AG04449 (cell line): Measurements from ENCODE around the gene TMEM259.
A peak's percentile ranks its signal among the peaks of the same experiment; 100 is the strongest.

Source experiments
- CTCF ChIA-PET: fragments of 350-600 bp; formaldehyde crosslinking; extraction: SDS; loops from one replicate; lab custom pipeline; 2021; ENCODE audit warnings: antibody characterized with exemption; lab: Yijun Ruan, JAX
- POLR2A ChIA-PET: fragments of 400-600, 350-600 bp; formaldehyde crosslinking; extraction: SDS; loops from one replicate; lab custom pipeline; 2020; ENCODE audit warnings: antibody characterized with exemption, inconsistent platforms; lab: Yijun Ruan, JAX
- DNase-seq: peaks from one replicate; pipeline ENCODE4 v3.0.0-alpha.2; 2010; ENCODE audit warnings: low read depth, low spot score
- H3K4me3 ChIP-seq: 2 replicates; pipeline ENCODE4 v1.5.1; 2011; ENCODE audit warnings: low read depth, mild to moderate bottlenecking, control low read depth, low read length
- CTCF ChIP-seq: IDR thresholded peaks from one replicate; pipeline ENCODE4 v1.5.1; 2011; ENCODE audit warnings: mild to moderate bottlenecking, moderate library complexity, low read length, control low read depth, inconsistent platforms; ENCODE audit not compliant: insufficient read depth; ENCODE audit errors: missing control alignments

Gene TMEM259

GRCh38 chr19:1046117-1046626, 25.2 kb upstream of the TMEM259 start:
- H3K4me3 ChIP-seq: no peak overlapping the region
- ChIA-PET POLR2A (no interaction called here), CTCF (no interaction called here)
- TF ChIP-seq CTCF: no peak
- no peak for DNase-seq

- CTCF ChIA-PET: interaction anchor here (0.7 kb wide), 1 partner anchor 149 kb away, joined by 4 read pairs; no protein-coding TSS in a partner anchor
- DNase-seq: no peak
- POLR2A ChIA-PET: no interaction called here
- H3K4me3 ChIP-seq: no peak overlapping the region
- no peak for TF ChIP-seq CTCF
Measured at GRCh38 chr19:1045247-1045603, 24.3 kb upstream of the TMEM259 start.

GRCh38 chr19:1042689-1043511, 22.0 kb upstream of the TMEM259 start:
- TF ChIP-seq CTCF: no peak
- no peak overlapping the region for H3K4me3 ChIP-seq
- POLR2A ChIA-PET: interaction anchor here (0.6 to 7.8 kb wide), 5 partner anchors 11 to 60 kb away, joined by 3 to 104 read pairs (median 4); partner anchors contain the start of gene CNN2
- CTCF ChIA-PET: interaction anchor here (0.9 kb wide), 1 partner anchor 15 kb away, joined by 4 read pairs; no protein-coding TSS in a partner anchor
- no peak for DNase-seq

GRCh38 chr19:1041835-1042685, 21.1 kb upstream of the TMEM259 start:
- no peak overlapping the region for H3K4me3 ChIP-seq
- DNase-seq: no peak
- ChIA-PET POLR2A (interaction anchor here (0.9 to 7.8 kb wide), 5 partner anchors 13 to 29 kb away, joined by 3 to 104 read pairs (median 4); partner anchors contain the start of genes CNN2 and RNU6-2), CTCF (interaction anchor here (1.4 to 1.6 kb wide), 2 partner anchors 152 to 203 kb away, joined by 3 to 6 read pairs; no protein-coding TSS in a partner anchor)
- TF ChIP-seq CTCF: no peak

- peak overlapping the region; percentile 57 for H3K4me3 ChIP-seq
- ChIA-PET CTCF (interaction anchor here (1.4 to 2.2 kb wide), 3 partner anchors 24 to 203 kb away, joined by 3 to 6 read pairs (median 5); no protein-coding TSS in a partner anchor), POLR2A (interaction anchor here (0.6 to 7.8 kb wide), 6 partner anchors 12 to 28 kb away, joined by 3 to 104 read pairs (median 4); partner anchors contain the start of genes CNN2 and RNU6-2)
Measured at GRCh38 chr19:1041272-1041834, 20.4 kb upstream of the TMEM259 start.

More at GRCh38 chr19:1041272-1041834, 20.4 kb upstream of the TMEM259 start:
- TF ChIP-seq CTCF: no peak
- no peak for DNase-seq
